Activated CD4-positive, CD25-positive, alpha-beta regulatory T cell treated with anti-CD3 and anti-CD28 coated beads, Interleukin-2, amount 50 U/mL, for 24 hours (primary cell): ENCODE data around the gene ILKAP.

Experiments used
- ATAC-seq, 2 donors: fragments of 150-1000 bp; cut with Tn5 transposase; one replicate each; pipeline ENCODE4 v1.10.0; 2021; ENCODE audit warnings: mild to moderate bottlenecking in 1 of 2, moderate library complexity in 1 of 2

Gene ILKAP

DNA sequence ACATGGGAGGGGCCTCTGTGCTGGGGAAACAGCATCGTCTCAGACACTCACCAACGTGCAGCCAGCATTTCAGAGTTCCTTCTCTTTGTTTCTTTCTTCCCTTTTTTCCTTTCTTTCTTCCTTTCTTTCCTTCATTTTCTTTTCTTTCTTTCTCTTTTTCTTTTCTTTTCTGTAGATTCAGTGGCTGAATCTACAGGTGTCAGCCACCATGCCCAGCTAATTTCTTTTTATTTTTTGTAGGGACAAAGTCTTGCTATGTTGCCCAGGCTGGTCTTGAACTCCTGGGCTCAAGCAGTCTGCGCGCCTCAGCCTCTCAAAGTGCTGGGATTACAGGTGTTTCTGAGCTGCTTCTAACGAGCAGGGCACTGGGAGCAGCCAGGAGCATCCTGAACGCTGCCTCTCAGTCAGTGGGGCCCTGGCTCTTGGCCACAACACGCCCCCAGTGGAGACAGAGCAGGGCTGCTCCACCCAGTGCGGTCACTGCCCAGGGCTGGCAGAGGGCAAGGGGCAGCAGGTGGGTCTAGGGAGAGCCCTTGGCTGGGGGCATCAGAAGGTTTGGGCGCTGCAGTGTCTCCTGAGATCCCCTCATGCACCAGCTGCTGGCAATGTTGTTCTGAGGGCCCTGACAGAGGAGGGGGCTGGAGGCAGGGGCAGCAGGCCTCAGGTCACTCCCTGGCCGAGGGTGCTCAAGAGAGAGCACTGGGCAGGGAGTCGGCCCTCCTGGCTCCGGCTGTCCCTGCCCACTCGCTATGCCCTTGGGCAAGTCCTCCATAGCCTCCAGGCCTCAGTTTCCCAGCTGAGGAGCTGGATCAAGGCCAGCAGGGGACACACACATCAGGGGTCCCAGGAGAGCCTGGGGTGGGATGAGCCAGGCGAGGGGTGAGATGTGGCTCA is 69.7 kb downstream of the ILKAP start:
- ATAC-seq = no peak

DNA sequence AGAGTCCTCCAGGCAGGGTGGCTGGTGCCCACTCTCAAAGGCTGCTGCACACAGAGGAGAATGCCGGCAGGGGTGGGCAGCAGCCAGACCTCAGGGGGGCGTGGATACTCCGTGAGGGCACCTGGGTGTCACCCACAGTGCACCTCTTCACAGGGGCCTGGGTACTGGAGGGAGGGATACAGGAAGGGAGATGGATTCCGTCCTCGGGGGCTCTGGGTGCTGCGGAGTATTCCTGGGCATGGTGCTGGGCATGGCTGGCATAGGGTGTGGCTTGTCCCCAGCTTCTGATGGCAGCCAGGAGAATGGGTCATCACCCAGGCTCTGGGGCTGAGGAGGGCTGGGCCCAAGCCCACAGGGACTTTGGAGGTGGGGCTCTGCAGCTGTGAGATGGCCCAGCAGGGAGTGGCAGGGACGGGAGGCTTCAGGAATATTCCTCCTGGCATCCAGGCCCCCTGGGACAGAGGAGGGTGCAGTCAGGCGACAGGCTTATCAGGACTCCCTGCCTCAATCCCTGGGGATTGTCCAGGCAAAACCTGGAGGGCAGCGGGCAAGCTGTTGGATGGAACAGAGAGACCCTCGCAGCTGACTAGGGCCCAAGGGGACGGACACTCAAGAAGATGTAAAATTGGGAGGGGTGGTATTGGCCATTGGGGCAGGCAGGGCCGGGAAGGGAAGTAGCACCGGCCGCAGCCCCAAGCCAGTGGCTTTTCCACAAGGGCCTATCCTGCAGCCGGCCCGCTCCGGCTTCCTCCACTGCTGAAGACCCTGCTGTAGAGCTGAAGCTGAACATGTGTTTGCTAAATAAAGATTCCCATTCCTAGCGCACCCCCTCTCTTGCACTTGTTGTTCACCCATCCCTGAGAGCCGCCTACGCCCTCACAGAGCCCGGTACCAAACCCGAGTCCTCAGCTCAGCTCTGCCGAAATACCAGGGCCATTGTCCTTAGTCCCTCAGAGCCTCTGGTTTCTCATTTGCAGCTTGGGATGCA is 70.7 kb downstream of the ILKAP start:
- no peak for ATAC-seq

DNA sequence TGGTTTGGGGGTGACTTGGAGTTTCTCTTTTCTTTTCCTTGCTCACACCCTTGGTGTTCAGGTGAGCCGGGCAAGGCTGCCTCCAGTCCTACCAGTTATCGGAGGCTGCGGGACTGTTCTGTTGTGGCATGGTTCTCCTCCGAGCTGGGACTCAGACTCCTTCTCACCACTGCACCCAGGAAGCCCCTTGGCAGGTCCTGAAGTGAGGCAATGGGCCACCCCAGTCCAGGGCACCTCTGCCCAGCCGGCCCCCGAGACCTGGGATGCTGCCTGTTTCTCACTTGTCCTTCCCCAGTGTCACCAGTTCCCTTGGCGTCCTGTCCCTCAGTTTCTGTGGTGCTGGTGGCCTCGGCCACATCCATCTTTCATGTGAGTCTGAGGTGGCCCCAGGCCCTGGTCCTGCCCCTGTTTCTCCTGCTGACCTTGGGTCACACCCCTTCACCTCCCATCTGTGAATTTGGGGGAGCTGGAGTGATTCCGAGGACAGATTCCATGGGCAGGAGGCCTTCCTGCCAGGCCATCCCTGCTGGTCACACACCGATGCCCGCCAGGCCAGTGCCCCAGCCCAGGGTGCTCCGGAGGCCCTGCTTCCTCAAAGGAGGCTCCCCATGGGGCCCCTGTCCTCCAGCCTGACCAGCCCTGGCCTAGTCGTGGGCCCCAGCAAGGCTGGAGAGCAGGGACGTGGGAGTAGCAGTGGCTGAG is 71.6 kb downstream of the ILKAP start:
- no peak for ATAC-seq

DNA sequence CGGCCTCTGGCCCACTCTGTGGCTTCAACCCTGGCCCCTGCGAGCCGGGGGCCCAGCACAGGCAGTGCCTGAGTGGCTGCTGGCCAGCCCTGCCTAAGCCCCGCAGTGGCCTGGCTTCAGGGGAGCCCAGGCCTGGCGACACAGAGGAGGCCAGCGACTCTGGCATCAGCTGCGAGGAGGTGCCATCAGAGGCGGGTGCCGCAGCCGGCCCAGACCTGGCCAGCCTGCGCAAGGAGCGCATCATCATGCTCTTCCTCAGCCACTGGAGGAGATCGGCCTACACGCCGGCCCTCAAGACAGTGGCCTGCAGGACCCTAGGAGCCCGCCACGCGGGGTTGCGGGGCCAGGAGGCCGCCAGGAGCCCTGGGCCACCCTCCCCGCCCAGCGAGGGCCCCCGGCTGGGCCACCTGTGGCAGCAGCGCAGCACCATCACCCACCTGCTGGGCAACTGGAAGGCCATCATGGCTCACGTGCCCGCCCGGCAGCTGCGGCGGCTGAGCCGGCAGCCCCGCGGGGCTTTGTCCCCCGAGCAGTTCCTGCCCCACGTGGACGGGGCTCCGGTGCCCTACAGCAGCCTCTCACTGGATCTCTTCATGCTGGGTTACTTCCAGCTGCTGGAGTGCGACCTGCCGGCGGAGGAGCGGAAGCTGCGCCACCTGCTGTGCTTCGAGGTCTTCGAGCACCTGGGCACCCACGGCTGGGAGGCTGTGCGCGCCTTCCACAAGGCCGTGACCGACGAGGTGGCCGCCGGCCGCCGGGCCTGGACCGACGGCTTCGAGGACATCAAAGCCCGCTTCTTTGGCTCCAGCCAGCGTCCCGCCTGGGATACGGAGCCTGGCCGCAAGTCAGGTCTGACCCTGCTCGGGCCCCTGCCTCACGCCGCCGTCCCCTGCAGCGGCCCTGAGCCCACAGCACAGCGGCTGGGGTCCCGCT is 72.5 kb downstream of the ILKAP start:
- ATAC-seq = no peak

DNA sequence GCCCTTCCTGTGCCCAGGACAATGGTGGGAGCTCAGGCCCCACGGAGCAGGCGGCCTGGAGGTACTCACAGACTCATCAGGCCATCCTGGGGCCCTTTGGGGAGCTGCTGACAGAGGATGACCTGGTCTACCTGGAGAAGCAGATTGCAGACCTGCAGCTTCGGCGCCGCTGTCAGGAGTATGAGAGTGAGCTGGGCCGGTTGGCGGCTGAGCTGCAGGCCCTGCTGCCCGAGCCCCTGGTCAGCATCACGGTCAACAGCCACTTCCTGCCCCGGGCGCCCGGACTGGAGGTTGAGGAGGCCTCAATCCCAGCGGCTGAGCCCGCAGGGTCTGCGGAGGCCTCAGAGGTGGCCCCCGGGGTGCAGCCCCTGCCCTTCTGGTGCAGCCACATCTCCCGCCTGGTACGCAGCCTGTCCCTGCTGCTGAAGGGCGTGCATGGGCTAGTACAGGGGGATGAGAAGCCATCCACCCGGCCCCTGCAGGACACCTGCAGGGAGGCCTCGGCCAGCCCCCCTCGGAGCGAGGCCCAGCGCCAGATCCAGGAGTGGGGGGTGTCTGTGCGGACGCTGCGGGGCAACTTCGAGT is 73.3 kb downstream of the ILKAP start:
- no peak for ATAC-seq

DNA sequence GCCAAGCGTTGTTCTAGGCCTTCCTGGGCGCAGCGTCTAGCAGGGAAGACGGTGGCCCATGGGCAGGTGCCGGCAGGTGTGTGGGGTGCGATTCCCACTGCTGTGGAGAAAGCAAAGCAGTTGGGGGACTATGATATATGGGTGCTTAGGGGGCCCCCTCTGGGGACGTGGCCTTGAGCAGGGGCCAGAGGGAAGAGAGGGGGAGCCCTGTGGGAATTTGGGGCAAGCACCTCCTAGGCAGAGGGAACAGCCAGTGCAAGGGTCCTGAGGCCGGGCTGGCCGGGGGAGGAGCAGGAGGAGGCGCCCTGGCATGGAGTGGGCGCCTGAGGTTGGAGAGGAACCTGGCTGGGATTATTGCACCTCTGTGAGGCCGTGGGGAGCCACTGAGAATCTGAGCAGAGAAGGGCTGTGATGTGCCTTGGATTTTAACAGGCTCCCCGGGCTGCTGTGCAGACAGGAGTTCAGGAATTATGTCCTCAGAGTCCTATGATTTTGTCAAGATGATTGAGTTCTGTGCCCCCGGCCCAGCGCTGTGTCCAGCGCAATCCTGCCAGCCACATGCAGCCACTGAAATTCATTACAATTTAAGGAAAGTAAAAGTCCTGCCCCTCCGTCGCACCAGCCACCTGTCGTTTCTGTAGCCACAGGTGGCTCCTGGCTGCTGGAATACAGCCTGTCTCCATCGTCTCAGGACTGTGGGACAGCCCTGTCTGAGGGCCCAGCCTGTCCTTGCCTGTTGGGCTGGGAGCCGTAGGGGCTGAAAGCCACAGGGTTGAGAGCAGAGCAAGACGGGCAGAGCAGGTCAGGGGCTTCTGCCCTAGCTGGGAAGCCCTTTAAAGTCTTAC is 74.1 kb downstream of the ILKAP start:
- no peak for ATAC-seq

DNA sequence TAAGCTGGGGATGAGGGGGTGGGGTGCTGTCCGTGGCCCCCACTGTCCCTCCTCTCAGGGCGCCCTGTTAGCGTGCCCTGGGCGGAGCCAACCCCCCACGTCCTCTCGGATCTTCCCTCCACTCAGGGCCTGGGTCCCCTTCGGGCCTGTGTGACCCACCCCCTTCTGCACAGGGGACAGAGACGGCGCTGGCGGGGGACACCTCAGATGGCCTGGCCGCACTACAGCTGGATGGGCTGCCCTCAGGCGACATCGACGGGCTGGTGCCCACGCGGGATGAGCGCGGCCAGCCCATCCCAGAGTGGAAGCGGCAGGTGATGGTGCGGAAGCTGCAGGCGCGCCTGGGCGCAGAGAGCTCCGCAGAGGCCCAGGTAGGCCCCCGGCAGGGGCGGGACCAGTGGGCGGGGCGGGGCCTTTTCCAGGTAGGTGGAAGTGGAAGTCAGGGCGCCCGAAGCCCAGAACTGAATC is 74.9 kb downstream of the ILKAP start:
- no peak for ATAC-seq

DNA sequence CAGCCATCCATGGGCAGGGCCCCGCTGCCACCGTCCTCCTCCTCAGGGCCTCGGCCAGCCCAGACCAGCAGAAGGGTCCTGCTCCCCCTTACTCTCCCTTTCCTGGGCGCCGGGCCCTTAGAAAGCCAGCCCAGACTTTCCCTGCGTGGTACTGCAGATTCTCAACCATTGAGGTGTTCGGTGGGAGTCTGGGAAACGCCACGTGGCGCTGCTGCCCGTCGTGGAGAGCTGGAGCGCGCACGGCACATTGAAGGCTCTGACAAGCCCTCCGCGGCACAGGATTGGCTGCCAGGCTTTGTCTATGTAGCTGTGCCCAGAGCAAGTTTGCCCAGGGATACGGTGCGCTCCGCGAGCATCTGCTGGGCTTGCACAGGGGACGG is 75.4 kb downstream of the ILKAP start:
- ATAC-seq = no peak

DNA sequence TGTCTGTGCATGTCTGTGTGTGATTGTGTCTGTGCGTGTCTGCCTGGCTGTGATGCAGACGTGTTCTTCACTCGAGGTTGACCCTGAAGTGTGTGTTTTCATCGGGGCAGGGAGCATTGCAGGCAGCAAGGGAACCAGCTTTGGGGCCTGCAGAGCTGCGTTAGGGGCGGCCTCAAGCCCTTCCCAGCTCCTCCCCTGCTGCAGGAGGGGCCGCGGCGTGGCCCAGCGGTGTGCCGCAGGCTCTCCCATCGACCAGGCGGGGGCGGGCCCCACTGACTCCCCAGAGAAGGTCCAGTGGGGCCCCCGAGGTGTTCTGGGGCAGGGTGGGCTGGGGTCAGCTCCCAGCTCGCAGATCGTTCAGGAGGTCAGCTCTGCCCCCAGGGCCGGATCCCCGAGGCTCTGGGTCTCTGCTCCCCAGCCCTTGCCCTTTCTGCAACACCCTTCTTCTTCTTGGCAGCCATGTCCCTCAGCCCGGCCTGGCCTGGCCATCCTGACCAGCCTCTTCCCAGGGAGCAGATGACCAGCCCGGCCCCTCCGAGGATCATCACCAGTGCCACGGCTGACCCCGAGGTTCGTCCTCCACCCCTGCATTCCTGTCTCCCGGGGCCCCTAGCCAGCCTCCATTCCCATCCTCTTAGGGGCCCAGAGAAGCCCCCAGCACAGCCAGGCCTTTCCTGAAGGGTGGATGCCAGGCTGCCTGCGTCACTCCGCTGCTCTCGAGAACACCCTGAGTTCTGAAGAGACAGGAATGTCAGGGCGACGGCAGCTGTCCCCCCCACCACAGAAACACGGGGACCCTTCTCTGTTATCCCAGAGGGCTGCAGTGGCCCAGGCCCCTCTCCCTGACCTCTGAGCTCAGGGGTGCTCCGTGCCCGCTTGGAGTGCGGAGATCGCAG is 76.1 kb downstream of the ILKAP start:
- no peak for ATAC-seq

DNA sequence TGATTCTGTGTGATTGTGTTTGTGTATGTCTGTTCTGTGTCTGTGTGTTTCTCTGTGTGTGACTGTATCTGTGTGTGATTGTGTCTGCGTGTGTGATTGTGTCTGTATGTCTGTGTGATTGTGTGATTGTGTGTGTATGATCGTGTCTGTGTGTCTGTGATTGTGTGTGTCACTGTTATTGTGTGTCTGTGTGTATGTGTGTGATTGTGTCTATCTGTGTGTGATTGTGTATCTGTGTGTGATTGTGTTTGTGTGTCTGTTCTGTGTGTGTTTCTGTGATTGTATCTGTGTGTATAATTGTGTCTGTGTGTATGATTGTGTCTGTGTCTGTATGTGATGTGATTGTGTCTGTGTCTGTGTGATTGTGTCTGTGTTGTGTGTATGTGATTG is 76.7 kb downstream of the ILKAP start:
- ATAC-seq = no peak

DNA sequence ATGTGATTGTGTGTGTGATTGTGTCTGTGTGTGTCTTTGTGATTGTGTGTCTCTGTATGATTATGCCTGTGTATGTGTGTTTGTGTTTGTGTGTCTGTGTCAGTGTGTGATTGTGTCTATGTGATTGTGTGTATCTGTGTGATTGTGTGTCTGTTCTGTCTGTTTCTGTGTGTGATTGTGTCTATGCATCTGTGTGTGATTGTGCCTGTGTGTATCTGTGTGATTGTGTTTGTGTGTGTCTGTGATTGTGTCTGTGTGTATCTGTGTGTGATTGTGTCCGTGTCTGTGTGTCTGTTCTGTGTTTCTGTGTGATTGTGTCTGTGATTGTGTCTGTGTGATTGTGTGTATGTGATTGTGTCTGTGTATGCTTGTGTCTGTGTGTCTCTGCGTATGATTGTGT is 77.2 kb downstream of the ILKAP start:
- ATAC-seq = no peak

DNA sequence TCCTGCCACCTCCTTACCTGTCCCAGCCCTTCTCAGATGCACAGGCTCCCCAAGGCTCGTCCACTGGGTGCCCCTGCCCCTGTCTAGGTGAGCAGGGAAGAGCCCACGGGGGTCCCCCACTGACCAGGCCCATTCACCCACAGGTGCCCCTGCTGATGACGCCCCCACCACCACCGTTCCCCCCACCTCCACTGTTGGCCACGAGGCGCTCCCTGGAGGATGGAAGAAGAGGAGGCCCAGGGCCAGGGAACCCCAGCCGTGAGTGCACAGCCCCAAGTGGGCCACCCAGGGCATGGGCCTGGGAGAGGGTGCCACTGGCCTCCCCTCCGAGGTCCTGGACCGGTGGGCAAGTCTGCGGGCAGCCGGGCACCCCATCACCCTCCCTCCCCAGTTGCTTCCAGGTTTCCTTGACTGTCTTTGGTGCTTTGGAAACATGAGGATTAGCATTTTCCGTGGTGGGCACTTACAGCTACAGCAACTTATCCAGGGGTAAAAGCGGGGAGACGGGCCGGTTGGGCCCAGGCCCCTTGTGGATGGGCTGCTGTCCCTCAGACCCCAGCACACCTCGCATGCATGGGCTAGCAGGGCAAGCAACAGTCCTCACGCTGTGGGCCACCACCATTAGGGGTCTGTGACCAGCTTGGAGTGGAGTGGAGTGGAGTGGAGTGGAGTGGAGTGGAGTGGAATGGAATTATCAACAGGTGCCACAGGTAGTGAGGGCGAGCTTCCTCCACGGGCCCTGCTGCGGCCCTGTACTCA is 78.2 kb downstream of the ILKAP start:
- ATAC-seq = no peak

DNA sequence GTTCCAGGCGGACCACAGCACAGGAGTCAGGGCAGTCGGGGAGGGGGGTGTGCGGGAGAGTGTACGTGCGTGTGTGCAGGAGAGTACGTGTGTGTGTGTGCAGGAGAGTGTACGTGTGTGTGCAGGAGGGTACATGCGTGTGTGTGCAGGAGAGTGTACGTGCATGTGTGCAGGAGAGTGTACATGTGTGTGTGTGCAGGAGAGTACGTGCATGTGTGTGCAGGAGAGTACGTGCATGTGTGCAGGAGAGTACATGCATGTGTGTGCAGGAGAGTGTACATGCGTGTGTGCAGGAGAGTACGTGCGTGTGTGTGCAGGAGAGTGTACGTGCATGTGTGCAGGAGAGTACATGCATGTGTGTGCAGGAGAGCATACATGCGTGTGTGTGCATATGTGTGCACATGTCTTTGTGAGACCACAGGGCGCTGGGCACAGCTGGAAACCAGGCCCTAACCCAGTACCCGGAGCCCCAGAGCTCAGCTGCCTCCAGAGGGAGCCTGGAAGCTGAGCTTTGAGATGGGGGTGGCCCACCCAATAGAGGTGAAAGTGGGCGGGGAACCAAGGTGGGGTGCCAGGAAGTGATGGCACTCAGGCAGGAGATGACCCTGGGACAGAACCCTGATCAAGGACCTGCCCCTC is 78.9 kb downstream of the ILKAP start:
- no peak for ATAC-seq

DNA sequence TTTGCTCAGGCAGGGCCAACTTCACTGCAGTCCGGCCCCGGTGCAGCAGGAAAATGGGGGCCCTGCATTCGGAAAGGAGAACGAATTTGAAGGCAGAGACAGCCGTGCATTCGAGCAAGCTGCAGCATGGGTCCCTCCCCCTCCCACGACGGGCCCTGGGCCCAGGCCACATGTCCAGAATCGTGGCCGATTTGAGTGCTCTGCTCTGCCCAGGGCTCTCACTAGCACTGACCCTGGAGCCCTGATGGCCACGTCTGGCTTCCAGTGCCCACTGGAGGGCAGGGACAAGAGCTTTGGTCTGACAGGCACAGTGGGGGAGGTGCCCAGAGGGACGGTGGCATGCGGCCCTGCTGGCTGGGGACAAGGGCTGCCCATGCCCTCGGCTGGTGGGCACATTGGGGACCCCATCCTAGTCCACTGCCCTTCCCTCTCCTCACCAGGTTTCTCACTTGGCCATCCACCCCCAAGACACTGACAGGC is 79.5 kb downstream of the ILKAP start:
- no peak for ATAC-seq

DNA sequence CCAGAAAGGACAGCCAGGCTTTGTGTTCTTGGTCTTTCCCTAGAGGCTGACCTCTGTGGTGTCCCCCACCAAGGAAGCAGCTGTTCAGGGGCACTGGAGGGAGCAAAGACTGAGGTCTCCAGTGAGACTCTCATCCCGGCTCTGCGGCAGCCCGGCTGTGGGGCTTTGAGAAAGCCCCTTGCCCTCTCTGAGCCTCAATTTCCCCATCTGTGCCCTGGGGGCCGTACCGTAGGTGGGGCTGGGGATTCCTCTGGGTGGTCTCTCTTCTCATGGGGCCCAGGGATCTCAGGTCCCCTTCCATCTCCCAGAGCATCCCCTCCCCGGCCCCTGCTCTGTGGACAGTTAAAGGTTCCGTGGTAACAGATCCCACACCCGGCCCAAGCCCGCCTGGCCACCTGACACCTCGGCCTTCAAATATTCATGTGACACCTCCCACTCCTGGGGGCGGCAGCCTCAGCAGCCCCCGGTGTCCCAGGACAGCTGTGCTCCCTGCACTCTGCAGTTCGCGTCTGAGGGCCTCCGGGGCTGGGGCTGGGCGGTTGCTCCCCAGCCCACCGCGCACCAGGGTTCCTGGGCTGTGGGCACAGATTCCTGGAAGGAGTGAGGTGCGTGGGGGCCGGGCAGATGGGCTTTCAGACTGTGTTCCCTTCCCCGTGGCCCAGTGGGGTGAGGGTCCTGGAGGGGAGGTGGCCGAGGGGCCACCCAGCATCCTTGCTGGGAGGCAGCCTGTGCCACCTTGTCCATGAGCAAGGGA is 80.1 kb downstream of the ILKAP start:
- no peak for ATAC-seq

DNA sequence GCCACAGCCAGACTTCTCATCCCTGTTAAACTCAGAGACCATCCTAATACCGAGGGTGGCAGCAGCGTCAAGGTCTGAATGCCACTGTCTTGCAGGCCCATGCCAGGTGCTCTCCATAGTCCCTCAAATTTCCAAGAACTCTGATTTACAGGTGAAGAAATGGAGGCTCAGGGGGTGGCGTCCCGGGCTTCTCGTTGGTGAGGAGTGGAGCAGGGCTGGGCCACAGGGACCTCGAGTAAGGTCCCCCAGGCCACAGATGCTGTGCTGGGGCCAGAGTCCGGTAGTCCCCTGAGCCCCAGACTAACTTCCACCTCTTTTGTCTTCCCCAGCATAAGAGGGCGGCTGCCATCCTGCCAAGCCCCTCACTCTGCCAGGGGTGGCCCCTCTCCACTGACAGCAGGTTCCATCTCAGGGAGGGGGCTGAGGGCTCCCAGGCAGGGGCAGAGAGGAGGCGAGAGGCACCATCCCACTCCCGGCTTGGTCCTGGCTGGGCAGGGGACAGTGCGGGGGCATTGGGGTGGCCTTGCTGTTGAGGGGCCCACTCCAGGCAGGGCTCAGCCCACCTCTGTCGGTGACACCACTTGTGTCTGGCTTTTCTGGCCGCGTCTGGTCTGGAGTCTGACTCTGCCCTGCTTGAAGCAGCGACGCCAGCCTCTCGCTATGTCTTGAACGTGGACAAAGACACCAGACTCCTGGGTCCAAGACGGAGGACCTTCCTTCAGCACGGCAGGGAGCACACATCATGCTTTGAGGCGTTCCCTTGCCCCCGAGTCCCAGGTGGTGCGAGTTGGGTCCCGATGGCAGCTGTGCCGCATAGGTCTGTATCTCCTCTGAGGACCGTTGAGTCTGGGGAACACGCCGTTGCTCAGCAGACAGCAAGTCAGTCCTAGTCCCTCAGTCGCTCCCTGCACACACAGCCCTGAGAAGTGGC is 80.9 kb downstream of the ILKAP start:
- no peak for ATAC-seq
